Heart left ventricle (tissue), 16 donors: ENCODE data around the gene DCTD. TPM values are rescaled to one million over a fixed set of nuclear protein-coding genes. Genes with fewer than 3 reads are reported as not detected.
A peak's percentile ranks its signal among the peaks of the same experiment; 100 is the strongest.

Source experiments
- ATAC-seq, 4 donors: fragments of 200-7000 bp; cut with Tn5 transposase; one replicate each; pipeline ENCODE4 v1.9.1; 2020 to 2022; ENCODE audit warnings: moderate library complexity in 4 of 4, mild to moderate bottlenecking in 3 of 4, moderate number of reproducible peaks in 1 of 4
- DNase-seq, 5 donors: peaks; one replicate each; pipeline ENCODE4 v3.0.0-alpha.2; 2020
- H3K27ac ChIP-seq, 12 donors: fragments of 200-600 bp; sonication (generic) in 4 of 12; one replicate each; pipeline versions ENCODE4 v1.5.0 to v1.8.0; 2016 to 2022; ENCODE audit warnings: mild to moderate bottlenecking in 2 of 12
- H3K27me3 ChIP-seq, 9 donors: fragments of 200-600 bp; sonication (generic) in 2 of 9; one replicate each; pipeline versions ENCODE4 v1.5.1 to v1.8.0; 2016 to 2022; ENCODE audit warnings: mild to moderate bottlenecking in 3 of 9
- H3K36me3 ChIP-seq, 9 donors: fragments of 200-600 bp; sonication (generic) in 2 of 9; one replicate each; pipeline versions ENCODE4 v1.5.0 to v1.8.0; 2018 to 2022; ENCODE audit warnings: mild to moderate bottlenecking in 2 of 9
- H3K4me1 ChIP-seq, 12 donors: fragments of 200-600 bp; sonication (generic) in 4 of 12; one replicate each; pipeline versions ENCODE4 v1.5.0 to v1.8.0; 2016 to 2022; ENCODE audit warnings: mild to moderate bottlenecking in 3 of 12
- H3K4me3 ChIP-seq, 12 donors: fragments of 200-600 bp; sonication (generic) in 4 of 12; one replicate each; pipeline versions ENCODE4 v1.5.0 to v1.8.0; 2017 to 2022; ENCODE audit warnings: mild to moderate bottlenecking in 9 of 12, moderate library complexity in 4 of 12
- H3K9me3 ChIP-seq, 12 donors: fragments of 200-600 bp; sonication (generic) in 4 of 12; one replicate each; pipeline versions ENCODE4 v1.5.0 to v1.8.0; 2016 to 2022; ENCODE audit warnings: mild to moderate bottlenecking in 1 of 12
- CTCF ChIP-seq, 12 donors: fragments of 200-600 bp; sonication (generic) in 4 of 12; IDR thresholded peaks; one replicate each; pipeline versions ENCODE4 v1.5.0 to v1.8.0; 2018 to 2022; ENCODE audit warnings: antibody characterized with exemption in 12 of 12, mild to moderate bottlenecking in 5 of 12
- POLR2A ChIP-seq, 2 donors: fragments of 450-650 bp; IDR thresholded peaks; one replicate each; pipeline ENCODE4 v1.6.1; 2017; ENCODE audit warnings: antibody characterized with exemption in 2 of 2, mild to moderate bottlenecking in 2 of 2, moderate library complexity in 2 of 2
- WGBS, 4 donors: extraction: QIAGEN DNeasy Blood & Tissue Kit in 2 of 4; methylation state at CpG; one replicate each; pipeline versions ENCODE4 v1.1.5 to v1.1.7; 2013 to 2018; 5-methylcytosine and 5-hydroxymethylcytosine counted together
- intact Hi-C, 10 donors: fragments of 100-400 bp; cut with DNase I; formaldehyde crosslinking; loops; one replicate each; pipeline versions ENCODE4 v1.11.1 to v1.14.2; 2022
- polyA plus RNA-seq, 2 donors: library from polyadenylated mRNA; stranded (reverse); fragments of 200-250 nt; gene quantifications; one replicate each; pipeline ENCODE4 v1.2.3, GENCODE V29; 2013
- total RNA-seq, 9 donors: library from RNA; depleted of rRNA in 2 of 9; stranded (reverse); fragments of >200 nt in 2 of 9; fragmentation: NEBNext Ultra II Directional in 3 of 9; extraction: Animal tissue kit (Norgen Biotek cat#: 25700) in 3 of 9; gene quantifications; one replicate each; pipeline versions ENCODE4 v1.1.0 to v1.2.4, GENCODE V29; 2016 to 2023
- donor health status: ischemic (EF 13 %, LVEDD 7.1; RV severe dilation, severe dysfunction).
- donor health status: healthy with polysubstance abuse.
- donor health status: DM: no; HTN: yes; CAD: no.
- donor health status: DM: no; HTN: no; CAD: no.
- donor health status: ischemic (EF 25% LVEDD 6.9; RV normal size, moderate dysfunction).
- donor health status: ischemic (EF 25% LVEDD 5.7; RV mildly dilated, moderate dysfunction).
- donor health status: healthy.
- donor health status: DM: yes; HTN: yes; CAD: no.
- donor health status: ischemic (EF 35%, LVEDD 5.7; RV mildly dilated, moderate dysfunction).
- donor health status: nonischemic (EF 11% LVEDD 7.7; RV severe dilation, severe dysfunction).
- donor health status: DM: yes; HTN: yes; CAD: no.
- donor health status: PGD.
- donor health status: ischemic (EF 29% LVEDD 5.4; RV normal size, mild dysfunction).
- donor health status: nonischemic (EF 23%, LVEDD 6.1; RV moderate dilation, normal function).

DCTD gene
- total and polyA plus RNA-seq, 11 donors = 16.1 to 55.7 (median 41.2) TPM

- peak in 1 of 4 donors; percentile 18 for ATAC-seq
- DNase-seq = peak in 1 of 5 donors; percentile 32
- Histone ChIP-seq H3K9me3 (no peaks in the 10 kb centered on the region), H3K4me3 (no peak overlapping the region), H3K27ac (peak overlapping the region in 3 of 12 donors; percentile 8 to 39 (median 34)), H3K4me1 (no peaks in the 10 kb centered on the region), H3K27me3 (no peaks in the 10 kb centered on the region), H3K36me3 (no peaks in the 10 kb centered on the region)
- WGBS, 4 donors = 44 to 66% (median 52%) methylated on average over 5 of the region's 5 CpGs
- TF ChIP-seq POLR2A (IDR thresholded peaks at IDR 0.05) = no peak
- no peak for TF ChIP-seq CTCF (IDR thresholded peaks at IDR 0.05)
- intact Hi-C loops = no loop called here
These were observed 50.4 kb downstream of the DCTD start for GRCh38 chr4:182866746-182867145.

- Histone ChIP-seq H3K9me3 (peaks cover 0 to 8% (median 0%) of the 10 kb centered on the region in 12 donors), H3K27ac (no peak overlapping the region), H3K4me3 (no peak overlapping the region), H3K4me1 (peaks cover 0 to 5% (median 0%) of the 10 kb centered on the region in 12 donors), H3K36me3 (no peaks in the 10 kb centered on the region), H3K27me3 (no peaks in the 10 kb centered on the region)
- no peak for ATAC-seq
- TF ChIP-seq POLR2A (IDR thresholded peaks at IDR 0.05) (no peak), CTCF (IDR thresholded peaks at IDR 0.05) (no peak)
- DNase-seq = peak in 1 of 5 donors; percentile 47
- intact Hi-C loops = no loop called here
- 79 to 87% (median 84%) methylated on average over 6 of the region's 6 CpGs for WGBS, 4 donors
These were observed 53.7 kb downstream of the DCTD start for GRCh38 chr4:182863501-182863900.

- WGBS, 4 donors = 87 to 93% (median 90%) methylated on average over 10 to 12 of the region's 12 CpGs
- no peak for ATAC-seq
These were observed 54.3 kb downstream of the DCTD start for GRCh38 chr4:182862921-182863320.

More at GRCh38 chr4:182862921-182863320, 54.3 kb downstream of the DCTD start:
- H3K9me3 ChIP-seq = peaks cover 0 to 8% (median 0%) of the 10 kb centered on the region in 12 donors
- H3K27ac ChIP-seq = no peak overlapping the region
- peaks cover 0 to 5% (median 0%) of the 10 kb centered on the region in 12 donors for H3K4me1 ChIP-seq
- intact Hi-C loops = no loop called here
- H3K4me3 ChIP-seq = no peak overlapping the region
- H3K27me3 ChIP-seq = no peaks in the 10 kb centered on the region
- H3K36me3 ChIP-seq = no peaks in the 10 kb centered on the region
- TF ChIP-seq CTCF (IDR thresholded peaks at IDR 0.05) (no peak), POLR2A (IDR thresholded peaks at IDR 0.05) (no peak)
- DNase-seq = peak in 1 of 5 donors; percentile 12
